Cerebellar nuclear complex (tissue), 1 donor: Measurements from ENCODE around the gene SEPTIN3.

Source experiments
- DNase-seq, 2 experiments: peaks; one replicate each; lab custom pipeline; 2025; lab: John Stamatoyannopoulos, UW

SEPTIN3 gene

GRCh38 chr22:41975299-41976069 lies 6.2 kb downstream of the SEPTIN3 start:
- DNase-seq, result no peak

DNA sequence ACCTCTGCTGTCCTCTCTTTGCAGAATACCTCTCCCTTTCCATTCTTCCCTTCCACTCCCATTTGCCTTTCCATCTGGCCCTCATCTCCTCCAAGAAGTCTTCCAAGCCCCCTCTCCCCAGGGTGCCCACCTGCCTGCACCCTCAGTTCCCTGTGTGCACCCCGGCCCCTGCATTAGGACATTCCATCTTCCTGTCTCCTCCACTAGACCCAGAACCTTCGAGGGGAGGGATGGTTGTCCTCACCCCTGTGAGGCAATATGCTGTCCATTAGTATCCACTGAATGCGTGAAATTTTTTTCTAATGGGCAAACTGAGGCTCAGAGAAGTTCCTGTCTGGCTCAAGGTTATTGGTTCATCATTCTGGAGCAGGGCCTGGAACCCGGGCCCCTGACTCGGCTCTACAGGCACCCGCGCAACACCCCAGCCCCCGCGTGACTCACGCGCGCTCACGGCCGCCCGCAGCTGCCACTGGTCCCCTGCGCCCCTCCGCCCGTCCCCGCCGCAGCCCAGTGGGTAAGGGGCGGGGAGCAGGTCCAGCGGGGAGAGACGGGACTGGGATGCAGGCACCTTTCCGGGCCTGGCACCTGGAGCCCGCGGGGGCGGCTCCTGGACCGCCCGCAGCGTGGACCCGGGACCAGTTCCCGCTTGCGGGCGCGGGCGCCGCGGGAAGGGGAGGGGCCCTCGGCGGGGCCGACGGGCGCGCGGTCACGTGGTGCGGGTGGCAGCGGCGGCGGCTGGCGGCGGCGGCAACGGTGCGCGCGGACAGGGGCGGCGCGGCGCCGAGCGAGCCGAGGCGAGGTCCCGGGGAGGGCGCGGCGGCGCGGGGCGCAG lies 7.0 kb downstream of the SEPTIN3 start:
- no peak for DNase-seq

- no peak for DNase-seq
Observed at GRCh38 chr22:41976961-41977566, 7.8 kb downstream of the SEPTIN3 start.

- no peak for DNase-seq
Observed at GRCh38 chr22:41978732-41979131, 9.5 kb downstream of the SEPTIN3 start.

DNA sequence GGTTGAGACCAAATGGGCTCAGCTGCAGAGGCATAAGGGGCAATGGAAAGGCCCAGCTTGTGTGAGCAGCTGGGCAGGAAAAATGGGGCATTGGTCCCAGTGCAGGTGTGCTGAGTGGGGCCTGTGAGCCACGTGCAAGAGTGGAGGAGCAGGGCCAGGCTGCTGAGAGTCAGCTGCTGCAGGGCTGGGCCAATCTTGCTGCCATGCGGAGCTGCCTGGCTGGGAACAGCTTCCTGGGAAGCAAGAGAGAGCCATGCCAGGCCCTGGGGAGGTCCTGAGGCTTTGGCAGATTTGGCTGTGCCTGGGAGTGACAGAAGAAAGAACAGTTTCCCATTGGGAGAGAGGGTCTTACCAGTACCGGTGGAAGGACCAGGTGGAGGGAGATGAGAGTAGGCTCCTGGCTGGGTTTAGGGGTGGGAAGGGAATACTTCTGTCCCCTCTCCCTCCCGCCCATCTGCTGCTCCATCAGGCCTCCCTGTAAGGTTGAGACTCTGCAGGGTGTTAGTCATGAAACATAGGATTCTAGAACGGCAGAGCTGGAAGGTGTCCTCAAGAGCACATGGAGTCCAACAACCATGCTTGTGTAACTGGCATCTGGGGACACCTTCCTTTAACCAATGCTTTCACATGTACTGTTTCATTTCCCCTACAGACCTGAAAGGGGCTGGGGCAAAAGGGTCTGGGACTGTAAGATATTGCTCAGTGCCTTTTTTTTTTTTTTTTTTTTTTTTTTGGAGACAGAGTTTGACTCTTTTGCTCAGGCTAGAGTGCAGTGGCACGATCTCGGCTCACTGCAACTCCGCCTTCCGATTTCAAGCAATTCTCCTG lies 10.4 kb downstream of the SEPTIN3 start:
- DNase-seq, result no peak

GRCh38 chr22:41982865-41983264 lies 13.6 kb downstream of the SEPTIN3 start:
- DNase-seq, result no peak

DNA sequence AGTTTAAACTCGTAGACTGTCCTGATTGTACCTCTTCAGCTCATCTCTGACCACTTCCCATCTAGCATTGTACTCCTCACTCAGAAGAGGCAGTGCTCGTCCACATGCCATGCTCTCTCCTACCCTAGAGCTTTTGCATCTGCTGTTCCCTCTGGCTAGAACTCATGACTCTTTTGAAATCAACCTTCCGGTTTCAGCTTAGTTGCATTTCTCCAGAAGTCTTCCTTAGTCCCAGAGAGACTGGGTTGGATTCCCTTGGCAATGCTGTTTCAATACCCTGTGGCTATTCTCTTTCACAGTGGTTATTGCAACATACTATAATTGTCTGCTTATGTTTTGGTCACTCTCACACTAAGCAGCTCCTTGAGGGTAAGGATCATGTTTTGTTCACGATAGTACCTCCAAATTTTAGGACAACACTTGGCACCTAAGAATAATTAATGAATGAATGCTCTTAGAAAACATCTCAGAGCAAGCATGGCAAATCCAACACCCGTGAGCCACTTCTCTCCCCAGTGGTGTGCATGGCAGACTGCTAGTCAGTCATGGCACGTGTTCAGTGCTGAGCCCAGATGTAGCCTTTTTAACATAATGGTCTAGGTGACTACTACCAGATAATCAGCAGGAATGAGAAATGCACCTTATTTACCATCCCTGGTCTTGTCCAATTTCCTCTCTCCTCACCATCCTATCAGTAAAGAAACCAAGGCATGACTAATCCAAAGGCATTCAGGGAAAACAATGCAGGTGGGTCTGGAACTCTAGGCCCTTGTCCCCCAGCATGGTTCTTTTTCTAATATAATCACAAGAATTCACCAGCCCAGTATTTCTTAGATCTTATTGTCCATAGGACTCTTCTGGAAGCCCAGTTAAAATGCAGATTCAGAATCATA lies 14.5 kb downstream of the SEPTIN3 start:
- no peak for DNase-seq

DNA sequence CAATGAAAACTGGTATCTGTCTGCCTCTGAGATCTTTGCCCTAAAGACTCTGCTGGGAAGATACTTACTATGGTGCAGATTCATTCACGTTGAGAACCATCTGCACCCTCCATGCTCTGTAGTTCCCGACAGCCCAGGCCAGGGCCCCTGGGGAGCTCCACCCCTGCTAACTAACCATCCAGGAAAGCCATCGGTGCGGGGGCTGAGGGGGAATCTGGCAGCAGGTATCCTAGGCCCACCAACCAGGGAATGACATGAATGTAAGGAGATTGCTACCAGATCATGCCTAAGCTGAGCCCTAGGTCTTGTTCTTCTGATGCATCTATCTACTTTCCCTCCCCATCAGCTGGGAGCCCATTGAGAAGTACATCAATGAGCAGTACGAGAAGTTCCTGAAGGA lies 18.0 kb downstream of the SEPTIN3 start:
- DNase-seq, result no peak

DNA sequence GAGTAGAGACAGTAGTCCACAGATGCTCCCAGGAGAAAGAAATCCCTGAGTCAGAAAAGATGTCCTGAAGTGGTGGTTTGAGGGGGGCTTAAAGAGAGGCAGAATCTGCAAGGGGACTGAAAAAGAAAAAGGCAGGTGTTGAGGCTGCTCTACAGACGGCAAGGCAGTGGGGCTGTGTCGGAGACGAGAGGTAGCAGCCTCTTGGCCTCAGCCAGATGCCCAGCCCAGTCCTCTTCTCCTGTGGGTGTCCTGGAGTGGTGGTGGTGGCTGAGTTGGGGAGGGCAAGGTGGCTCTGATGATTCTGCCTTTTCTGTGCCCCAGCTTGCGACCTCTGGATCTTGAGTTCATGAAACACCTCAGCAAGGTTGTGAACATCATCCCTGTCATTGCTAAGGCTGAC lies 20.0 kb downstream of the SEPTIN3 start:
- no peak for DNase-seq

GRCh38 chr22:41991111-41991510 lies 21.9 kb downstream of the SEPTIN3 start:
- DNase-seq, result no peak

DNA sequence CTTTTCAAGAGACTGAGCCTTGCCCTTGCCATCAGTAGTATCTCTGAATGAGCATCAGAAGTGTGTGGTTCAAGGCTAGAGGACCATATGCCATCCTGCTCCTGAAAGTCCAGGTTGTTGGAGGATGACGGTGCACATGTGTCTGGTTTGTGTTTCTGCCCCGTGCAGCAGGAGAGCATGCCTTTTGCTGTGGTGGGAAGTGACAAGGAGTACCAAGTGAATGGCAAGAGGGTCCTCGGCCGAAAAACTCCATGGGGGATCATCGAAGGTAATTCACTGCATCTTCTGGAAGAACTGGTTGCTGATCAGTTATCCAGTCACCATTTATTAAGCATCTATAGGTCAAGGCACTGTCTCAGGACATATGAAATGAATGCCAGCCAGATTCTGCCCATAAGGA lies 23.3 kb downstream of the SEPTIN3 start:
- DNase-seq, result no peak

GRCh38 chr22:41995211-41995610 lies 26.0 kb downstream of the SEPTIN3 start:
- no peak for DNase-seq

GRCh38 chr22:41996826-41997225 lies 27.6 kb downstream of the SEPTIN3 start:
- DNase-seq, result no peak

- peak in 1 of 2 experiments; percentile 16 for DNase-seq
Observed at GRCh38 chr22:41998361-41999261, 29.4 kb downstream of the SEPTIN3 start, which contains the start of gene WBP2NL. TSS of gene WBP2NL (plus strand) at chr22:41998788. CDS start at chr22:41998819, 31 bp downstream.

DNA sequence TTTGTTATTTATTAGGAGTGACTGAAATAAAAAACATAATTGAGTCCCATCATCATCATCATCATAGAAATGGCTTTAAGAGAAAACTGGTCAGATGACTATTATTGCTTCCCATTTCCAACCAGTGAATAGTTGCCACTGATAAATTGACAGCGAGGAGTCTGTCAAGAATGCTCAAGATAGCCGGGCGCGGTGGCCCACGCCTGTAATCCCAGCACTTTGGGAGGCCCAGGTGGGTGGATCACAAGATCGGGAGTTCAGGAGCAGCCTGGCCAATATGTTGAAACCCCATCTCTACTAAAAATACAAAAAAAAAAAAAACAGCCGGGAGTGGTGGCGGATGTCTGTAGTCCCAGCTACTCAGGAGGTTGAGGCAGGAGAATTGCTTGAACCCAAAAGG lies 31.2 kb downstream of the SEPTIN3 start:
- DNase-seq, result no peak

DNA sequence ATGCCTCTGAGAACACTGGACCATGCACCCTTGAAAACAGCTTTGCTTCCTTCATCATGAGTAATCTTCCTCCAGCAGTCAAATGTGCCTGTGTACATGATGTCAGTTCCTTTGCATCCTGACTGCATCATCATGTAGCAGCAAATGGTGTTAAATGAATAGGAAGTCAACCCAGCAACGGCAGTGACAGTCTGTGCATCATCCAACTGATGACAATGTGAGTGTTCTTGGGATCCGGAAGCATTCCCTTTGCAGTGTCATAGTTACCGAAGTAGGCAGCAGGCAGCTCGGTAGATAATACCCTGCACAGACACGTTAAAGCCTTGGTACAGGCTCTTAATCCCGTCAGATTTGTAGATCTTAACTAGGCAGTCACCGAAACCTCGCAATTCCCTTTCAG lies 31.9 kb downstream of the SEPTIN3 start:
- no peak for DNase-seq

GRCh38 chr22:42001706-42002105 lies 32.5 kb downstream of the SEPTIN3 start:
- DNase-seq, result no peak

GRCh38 chr22:42007922-42008321 lies 38.7 kb downstream of the SEPTIN3 start:
- DNase-seq, result no peak

DNA sequence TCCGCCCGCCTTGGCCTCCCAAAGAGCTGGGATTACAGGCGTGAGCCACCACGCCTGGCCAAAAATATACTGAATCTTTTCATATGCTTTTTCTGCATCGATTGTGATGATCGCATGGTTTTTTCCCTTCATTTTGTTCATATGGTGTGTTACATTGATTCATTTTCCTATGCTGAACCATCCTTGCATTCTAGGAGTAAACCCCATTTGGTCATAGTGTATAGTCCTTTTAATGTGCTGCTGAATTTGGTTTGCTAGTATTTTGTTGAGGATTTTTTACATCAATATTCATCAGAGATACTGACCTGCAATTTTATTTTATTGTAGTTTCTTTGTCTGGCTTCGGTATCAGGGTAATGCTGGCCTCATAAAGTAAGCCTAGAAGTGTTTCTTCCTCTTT lies 41.5 kb downstream of the SEPTIN3 start:
- no peak for DNase-seq

- DNase-seq, result no peak
Observed at GRCh38 chr22:42013385-42013784, 44.1 kb downstream of the SEPTIN3 start.
